Subcutaneous abdominal adipose tissue (tissue), 5 donors: ENCODE data around the gene ARMC3.
A peak's percentile ranks its signal among the peaks of the same experiment; 100 is the strongest.
"Not testable (repeated sequence)": the region's sequence is repeated elsewhere in the genome, so short reads cannot be mapped to it uniquely, and the experiment has no call there.

ENCODE experiments used
- H3K27ac ChIP-seq: one replicate; pipeline ENCODE4 v1.7.0; 2013; ENCODE audit warnings: low read depth, mild to moderate bottlenecking, inconsistent platforms, low read length, moderate library complexity
- H3K27me3 ChIP-seq, 5 donors: one replicate each; pipeline ENCODE4 v1.7.0; 2013; ENCODE audit warnings: low read length in 5 of 5, inconsistent platforms in 1 of 5; ENCODE audit not compliant: control insufficient read depth in 5 of 5, insufficient read depth in 4 of 5
- H3K36me3 ChIP-seq, 5 donors: one replicate each; pipeline ENCODE4 v1.7.0; 2013; ENCODE audit warnings: low read length in 5 of 5; ENCODE audit not compliant: control insufficient read depth in 5 of 5, insufficient read depth in 5 of 5
- H3K4me1 ChIP-seq, 5 donors: one replicate each; pipeline ENCODE4 v1.7.0; 2013; ENCODE audit warnings: low read length in 5 of 5, mild to moderate bottlenecking in 3 of 5, moderate library complexity in 1 of 5; ENCODE audit not compliant: control insufficient read depth in 5 of 5, insufficient read depth in 5 of 5
- H3K4me3 ChIP-seq, 5 donors: one replicate each; pipeline ENCODE4 v1.7.0; 2013; ENCODE audit warnings: low read length in 5 of 5, low read depth in 1 of 5
- H3K9ac ChIP-seq, 5 donors: one replicate each; pipeline ENCODE4 v1.7.0; 2013; ENCODE audit warnings: low read length in 5 of 5, mild to moderate bottlenecking in 4 of 5, moderate library complexity in 3 of 5
- H3K9me3 ChIP-seq, 5 donors: one replicate each; pipeline ENCODE4 v1.7.0; 2013; ENCODE audit warnings: low read length in 5 of 5; ENCODE audit not compliant: control insufficient read depth in 5 of 5
- donor health status: healthy.
- donor health status: healthy.
- donor health status: healthy.
- donor health status: healthy.
- donor health status: healthy.

The ARMC3 gene

DNA sequence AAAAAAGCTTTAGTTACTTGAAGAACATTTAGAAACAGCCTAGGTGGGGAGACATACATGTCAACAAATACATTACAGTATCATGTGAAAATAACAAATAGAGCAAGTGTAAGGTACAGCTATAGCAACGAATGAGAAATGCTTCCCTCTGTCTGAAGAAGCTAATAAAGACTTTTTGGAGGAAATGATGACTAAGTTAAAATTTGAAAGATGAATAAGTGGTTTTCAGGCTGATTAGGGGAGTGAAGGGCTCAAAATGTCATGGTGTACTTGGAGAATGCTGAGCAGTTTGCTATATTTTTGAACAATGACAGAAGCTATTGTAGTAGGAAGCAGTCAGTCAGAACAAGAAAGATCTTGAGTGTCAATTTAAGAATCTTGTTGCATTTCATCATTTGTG, 2.8 kb upstream of the ARMC3 start:
- Histone ChIP-seq H3K27ac (no peak overlapping the region), H3K4me1 (peaks cover 0 to 9% (median 8%) of the 10 kb centered on the region in 5 donors), H3K9ac (no peak overlapping the region), H3K36me3 (no peaks in the 10 kb centered on the region), H3K4me3 (no peak overlapping the region), H3K9me3 (peaks cover 0 to 4% (median 2%) of the 10 kb centered on the region in 5 donors), H3K27me3 (peaks cover 0 to 8% (median 3%) of the 10 kb centered on the region in 5 donors)

DNA sequence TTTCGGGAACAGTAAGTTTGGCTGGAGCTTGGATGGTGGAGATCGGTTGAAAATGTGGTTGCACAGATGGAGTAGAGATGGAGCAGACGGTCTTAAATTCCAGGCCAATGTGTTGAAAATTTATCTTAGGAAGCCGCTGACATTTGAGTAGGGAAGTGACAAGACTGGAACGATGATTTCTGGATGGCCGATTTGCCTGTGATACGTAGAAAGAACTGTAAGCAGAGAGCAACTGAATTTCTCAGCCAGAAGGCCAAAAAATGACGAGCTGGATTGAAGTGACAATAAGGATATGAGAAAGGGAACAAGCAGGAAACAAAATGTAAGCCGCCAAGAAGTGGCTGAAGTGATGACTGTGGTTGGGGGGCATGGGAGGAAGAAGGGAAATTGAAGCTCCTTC, 687 bp upstream of the ARMC3 start:
- Histone ChIP-seq H3K4me3 (peak overlapping the region in 4 of 5 donors; percentile 51 to 65 (median 59)), H3K9ac (no peak overlapping the region), H3K27ac (no peak overlapping the region), H3K9me3 (peaks cover 0 to 2% (median 2%) of the 10 kb centered on the region in 5 donors), H3K27me3 (peaks cover 0 to 8% (median 3%) of the 10 kb centered on the region in 5 donors), H3K4me1 (peaks cover 0 to 13% (median 9%) of the 10 kb centered on the region in 5 donors), H3K36me3 (no peaks in the 10 kb centered on the region)

DNA sequence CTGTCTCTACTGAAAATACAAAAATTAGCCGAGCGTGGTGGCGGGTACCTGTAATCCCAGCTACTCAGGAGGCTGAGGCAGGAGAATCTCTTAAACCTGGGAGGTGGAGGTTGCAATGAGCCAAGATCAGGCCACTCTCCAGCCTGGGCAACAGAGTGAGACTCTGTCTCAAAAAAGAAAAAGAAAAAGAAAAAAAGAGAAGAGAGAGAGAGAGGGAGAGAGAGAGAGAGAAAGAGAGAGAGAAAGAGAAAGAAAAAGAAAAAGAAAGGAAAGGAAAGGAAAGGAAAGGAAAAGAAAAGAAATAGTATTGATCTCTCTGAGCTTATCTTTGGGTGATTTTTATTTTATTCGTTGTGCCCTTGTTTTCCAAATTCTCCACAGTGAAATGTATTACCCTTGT, 1.2 kb downstream of the ARMC3 start:
- H3K9ac ChIP-seq, H3K4me3 ChIP-seq, H3K9me3 ChIP-seq, H3K36me3 ChIP-seq, H3K27me3 ChIP-seq, H3K27ac ChIP-seq: not testable (repeated sequence)
- H3K4me1 ChIP-seq = peaks cover 3 to 23% (median 17%) of the 10 kb centered on the region in 5 donors

DNA sequence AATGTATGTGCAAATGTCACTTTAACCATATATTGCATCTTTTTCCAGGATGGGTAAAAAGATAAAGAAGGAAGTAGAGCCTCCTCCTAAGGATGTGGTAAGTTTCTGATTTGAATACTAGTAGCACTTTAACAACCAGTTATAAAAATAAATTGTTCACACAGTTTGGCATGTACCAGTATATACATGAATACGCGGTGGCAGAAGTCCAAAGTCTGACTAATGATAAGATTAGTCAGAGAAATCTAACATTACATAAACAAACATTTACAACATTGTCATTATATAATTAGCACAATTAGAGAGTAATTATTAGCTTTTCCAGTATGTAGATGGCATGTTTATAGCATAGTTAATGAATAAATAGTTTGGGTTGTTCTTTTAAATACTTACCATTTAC, 4.1 kb downstream of the ARMC3 start:
- no peaks in the 10 kb centered on the region for H3K36me3 ChIP-seq
- H3K9me3 ChIP-seq = peaks cover 0 to 2% (median 0%) of the 10 kb centered on the region in 5 donors
- H3K9ac ChIP-seq = no peak overlapping the region
- peaks cover 0 to 4% (median 3%) of the 10 kb centered on the region in 5 donors for H3K27me3 ChIP-seq
- peaks cover 3 to 23% (median 17%) of the 10 kb centered on the region in 5 donors for H3K4me1 ChIP-seq
- no peak overlapping the region for H3K4me3 ChIP-seq
- H3K27ac ChIP-seq = no peak overlapping the region

DNA sequence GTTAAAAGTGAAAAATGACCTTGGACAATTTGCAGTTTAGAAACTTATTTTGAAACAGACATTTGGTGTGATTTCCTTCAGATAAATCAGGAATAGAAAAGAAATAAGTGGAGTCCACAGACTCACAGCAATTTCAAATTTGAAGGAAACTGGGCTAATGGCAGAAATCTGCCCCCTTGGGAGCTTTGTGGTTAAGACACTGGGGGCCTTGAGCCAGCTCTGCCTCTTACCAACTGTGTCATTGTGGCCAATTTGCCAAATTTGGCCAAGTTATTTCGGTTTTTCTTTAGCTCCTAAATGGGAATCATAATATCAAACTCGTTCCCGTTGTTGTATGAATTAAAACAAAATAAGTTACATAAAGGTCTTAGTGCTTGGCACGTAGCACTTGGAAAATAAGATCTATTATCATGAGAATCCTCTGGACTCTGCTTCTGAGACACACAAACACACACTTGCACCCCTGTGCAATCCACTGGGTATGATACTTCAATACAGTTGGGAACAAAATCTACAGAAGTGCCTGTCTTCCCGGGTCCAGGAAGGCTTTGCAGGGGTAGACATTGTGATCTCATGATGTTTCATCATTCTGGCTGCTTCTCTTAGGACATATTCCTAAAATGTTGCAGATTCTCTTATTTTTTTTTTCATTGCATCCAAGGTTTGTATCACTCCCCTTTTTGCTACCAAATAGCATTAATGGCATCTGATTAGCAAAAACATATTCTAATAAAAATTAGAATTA, 4.9 kb downstream of the ARMC3 start:
- Histone ChIP-seq H3K27ac (peak overlapping the region; percentile 70), H3K9me3 (no peaks in the 10 kb centered on the region), H3K4me3 (peak overlapping the region in 2 of 5 donors; percentile 32 to 50), H3K36me3 (no peaks in the 10 kb centered on the region), H3K27me3 (peaks cover 0 to 4% (median 0%) of the 10 kb centered on the region in 5 donors), H3K4me1 (peaks cover 3 to 18% (median 12%) of the 10 kb centered on the region in 5 donors), H3K9ac (peak overlapping the region in 1 of 5 donors; percentile 28)

DNA sequence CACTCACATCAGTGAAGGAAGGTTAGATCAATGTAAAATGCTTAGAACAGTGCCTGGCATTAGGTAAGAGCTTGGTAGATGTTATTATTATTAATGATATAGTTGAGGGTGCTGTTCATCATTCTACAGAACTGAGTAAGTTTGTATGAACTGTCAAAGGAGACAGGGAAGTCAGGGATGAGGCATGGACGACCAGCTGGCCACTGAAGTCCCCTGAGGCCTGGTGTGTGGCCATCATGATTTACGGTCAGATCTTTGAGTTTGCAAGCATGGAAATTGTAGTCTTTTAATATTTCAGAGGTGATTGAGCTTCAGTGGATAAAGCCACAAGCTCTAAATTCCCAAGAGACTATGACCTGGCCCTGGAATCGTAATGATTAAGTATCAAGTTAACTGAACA, 6.9 kb downstream of the ARMC3 start:
- Histone ChIP-seq H3K36me3 (no peaks in the 10 kb centered on the region), H3K27ac (no peak overlapping the region), H3K4me3 (no peak overlapping the region), H3K4me1 (peaks cover 3 to 15% (median 8%) of the 10 kb centered on the region in 5 donors), H3K9me3 (no peaks in the 10 kb centered on the region), H3K9ac (no peak overlapping the region), H3K27me3 (no peaks in the 10 kb centered on the region)

DNA sequence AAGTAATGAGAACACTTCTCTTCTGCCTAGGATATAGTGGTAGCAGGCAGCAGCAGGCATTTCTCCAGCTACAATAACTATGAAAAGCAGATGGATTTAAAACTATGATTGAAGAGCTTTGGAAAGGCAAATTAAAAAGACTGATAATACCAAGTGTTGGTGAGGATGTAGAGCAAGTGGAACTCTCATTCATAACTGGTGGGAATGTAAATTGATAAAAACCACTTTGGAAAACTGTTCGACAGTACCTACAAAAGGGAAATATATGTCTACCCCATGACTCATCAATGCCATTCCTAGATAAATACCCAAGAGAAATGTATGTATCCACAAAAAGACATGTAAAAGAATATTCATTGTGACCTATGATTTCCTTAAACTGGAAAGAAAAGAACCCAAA, 14.6 kb downstream of the ARMC3 start:
- Histone ChIP-seq H3K9me3 (peaks cover 3 to 12% (median 7%) of the 10 kb centered on the region in 5 donors), H3K36me3 (no peaks in the 10 kb centered on the region), H3K9ac (no peak overlapping the region), H3K4me1 (no peaks in the 10 kb centered on the region), H3K27me3 (no peaks in the 10 kb centered on the region), H3K27ac (no peak overlapping the region), H3K4me3 (no peak overlapping the region)

DNA sequence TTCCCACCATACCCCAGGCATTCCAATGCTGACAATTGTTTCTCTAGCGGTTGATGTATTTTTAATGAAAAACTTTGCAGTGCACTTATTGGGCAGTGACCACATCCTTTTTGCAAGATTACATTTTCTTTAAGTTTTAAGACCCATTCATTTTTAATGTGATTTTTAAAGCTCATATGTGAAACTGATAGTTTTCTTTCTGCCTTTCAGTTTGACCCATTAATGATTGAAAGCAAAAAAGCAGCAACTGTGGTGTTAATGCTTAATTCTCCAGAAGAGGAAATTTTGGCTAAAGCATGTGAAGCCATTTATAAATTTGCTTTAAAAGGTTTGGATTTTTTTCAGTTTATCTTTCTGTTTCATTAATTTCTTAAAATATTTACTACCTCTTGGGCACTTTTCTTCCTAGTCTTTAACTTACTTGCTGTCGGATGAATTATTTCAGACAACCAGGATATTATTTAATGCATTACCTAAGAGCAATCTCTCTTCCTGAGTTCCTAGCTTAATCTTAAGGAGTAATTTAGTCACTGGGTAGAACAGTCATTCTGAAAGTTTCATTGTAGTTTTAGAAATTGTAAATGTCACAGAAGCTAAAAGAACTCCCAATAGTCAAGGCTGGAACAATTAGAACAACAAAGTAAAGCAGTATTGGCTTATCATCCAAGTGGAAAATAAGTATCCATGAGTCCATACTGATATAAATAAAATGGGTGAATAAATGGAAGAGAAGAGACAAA, 18.3 kb downstream of the ARMC3 start:
- H3K4me3 ChIP-seq = no peak overlapping the region
- H3K4me1 ChIP-seq = no peaks in the 10 kb centered on the region
- H3K27ac ChIP-seq = no peak overlapping the region
- no peaks in the 10 kb centered on the region for H3K27me3 ChIP-seq
- H3K9ac ChIP-seq = no peak overlapping the region
- H3K36me3 ChIP-seq = no peaks in the 10 kb centered on the region
- peaks cover 3 to 22% (median 14%) of the 10 kb centered on the region in 5 donors for H3K9me3 ChIP-seq

DNA sequence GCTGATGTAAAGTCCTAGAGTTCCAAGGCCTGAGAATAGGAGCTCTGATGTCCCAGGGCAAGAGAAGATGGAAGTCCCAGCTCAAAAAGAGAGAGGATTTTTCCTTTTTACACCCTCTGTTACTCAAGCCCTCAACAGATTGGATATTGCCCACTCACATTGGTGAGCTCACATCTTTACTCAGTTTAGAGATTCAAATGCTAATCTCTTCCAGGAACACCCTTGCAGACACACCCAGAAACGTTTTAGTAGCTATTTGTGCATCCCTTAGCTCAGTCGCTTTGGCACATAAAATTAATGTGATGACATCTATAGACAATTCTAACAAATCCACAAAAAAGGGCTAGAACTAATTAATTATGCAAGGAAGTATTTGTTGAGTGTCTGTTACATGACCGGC, 27.1 kb downstream of the ARMC3 start:
- H3K36me3 ChIP-seq = no peaks in the 10 kb centered on the region
- no peaks in the 10 kb centered on the region for H3K4me1 ChIP-seq
- H3K9me3 ChIP-seq = peaks cover 0 to 16% (median 2%) of the 10 kb centered on the region in 5 donors
- H3K27ac ChIP-seq = no peak overlapping the region
- no peak overlapping the region for H3K4me3 ChIP-seq
- no peak overlapping the region for H3K9ac ChIP-seq
- H3K27me3 ChIP-seq = no peaks in the 10 kb centered on the region

DNA sequence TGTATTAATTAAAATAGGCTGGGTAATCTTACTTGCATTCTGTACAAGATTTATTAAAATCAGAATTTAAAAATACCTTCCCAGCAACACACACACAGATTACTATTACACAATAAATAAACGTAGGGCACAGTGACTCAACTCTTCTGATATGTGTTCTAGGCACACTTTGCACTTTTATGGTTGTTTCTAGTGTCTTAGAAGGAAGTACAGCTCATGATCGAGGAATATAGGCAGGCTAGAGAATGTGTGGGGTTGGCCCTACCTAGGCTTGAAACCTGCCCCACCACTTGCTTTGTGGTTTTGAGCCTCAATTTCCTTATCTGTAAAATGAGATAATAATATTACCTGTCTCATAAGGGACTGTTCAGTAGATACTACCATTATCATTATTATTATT, 30.5 kb downstream of the ARMC3 start:
- no peaks in the 10 kb centered on the region for H3K4me1 ChIP-seq
- H3K27me3 ChIP-seq = no peaks in the 10 kb centered on the region
- no peaks in the 10 kb centered on the region for H3K36me3 ChIP-seq
- no peak overlapping the region for H3K4me3 ChIP-seq
- H3K9me3 ChIP-seq = peaks cover 0 to 6% (median 0%) of the 10 kb centered on the region in 5 donors
- H3K9ac ChIP-seq = no peak overlapping the region
- H3K27ac ChIP-seq = no peak overlapping the region
